Keratinocyte (primary cell): Measurements from ENCODE around the gene UBE2J2. TPM values are rescaled to one million over a fixed set of nuclear protein-coding genes. Genes with fewer than 3 reads are reported as not detected.

Source experiments
- DNase-seq: peaks from one replicate; pipeline ENCODE4 v3.0.0-alpha.2; 2011; ENCODE audit warnings: low read depth, missing footprints, low spot score
- FAIRE-seq: peaks from 2 replicates; lab custom pipeline; 2011; peaks lifted over from hg19 to GRCh38; lab: Jason Lieb, UNC
- H2AFZ ChIP-seq: 2 replicates; pipeline ENCODE4 v1.6.0; 2012; ENCODE audit warnings: low read length, control low read depth, inconsistent platforms; ENCODE audit not compliant: control insufficient read depth
- H3K27ac ChIP-seq: 2 replicates; pipeline ENCODE4 v1.5.1; 2011; ENCODE audit warnings: low read length; ENCODE audit not compliant: control insufficient read depth, insufficient read depth
- H3K27me3 ChIP-seq: 3 replicates; pipeline ENCODE4 v1.6.0; 2011; ENCODE audit warnings: low read length; ENCODE audit not compliant: control insufficient read depth, insufficient read depth; ENCODE audit errors: extremely low read depth
- H3K36me3 ChIP-seq, 2 experiments: 2 replicates in 1 of 2; 3 replicates in 1 of 2; pipeline ENCODE4 v1.5.1; 2011; ENCODE audit warnings: low read length in 2 of 2, mild to moderate bottlenecking in 1 of 2; ENCODE audit not compliant: control insufficient read depth in 2 of 2, insufficient read depth in 2 of 2; ENCODE audit errors: extremely low read depth in 1 of 2
- H3K4me1 ChIP-seq: 3 replicates; pipeline ENCODE4 v1.5.1; 2011; ENCODE audit warnings: low read length; ENCODE audit not compliant: control insufficient read depth, insufficient read depth; ENCODE audit errors: extremely low read depth
- H3K4me2 ChIP-seq: 3 replicates; pipeline ENCODE4 v1.6.0; 2011; ENCODE audit warnings: low read depth, low read length; ENCODE audit not compliant: control insufficient read depth, insufficient read depth; ENCODE audit errors: extremely low read depth
- H3K4me3 ChIP-seq, 3 experiments: fragments of 200-600 bp in 1 of 3; sonication (generic) in 1 of 3; 2 replicates in 2 of 3; 3 replicates in 1 of 3; pipeline ENCODE4 v1.5.1; 2011 to 2016; ENCODE audit warnings: low read length in 3 of 3, mild to moderate bottlenecking in 3 of 3, control low read depth in 2 of 3, inconsistent platforms in 1 of 3, low read depth in 1 of 3, mixed read lengths in 1 of 3, mixed run types in 1 of 3, moderate library complexity in 1 of 3; ENCODE audit not compliant: control insufficient read depth in 2 of 3, insufficient read depth in 2 of 3; ENCODE audit errors: extremely low read depth in 1 of 3
- H3K79me2 ChIP-seq: 2 replicates; pipeline ENCODE4 v1.6.0; 2012; ENCODE audit warnings: low read length; ENCODE audit not compliant: control insufficient read depth, insufficient read depth
- H3K9ac ChIP-seq: 3 replicates; pipeline ENCODE4 v1.6.0; 2011; ENCODE audit warnings: low read length; ENCODE audit not compliant: control insufficient read depth, insufficient read depth; ENCODE audit errors: extremely low read depth
- H3K9me1 ChIP-seq: 3 replicates; pipeline ENCODE4 v1.6.0; 2011; ENCODE audit warnings: low read length; ENCODE audit not compliant: control insufficient read depth, insufficient read depth; ENCODE audit errors: extremely low read depth
- H3K9me3 ChIP-seq: 2 replicates; pipeline ENCODE4 v1.5.1; 2012; ENCODE audit warnings: low read depth, low read length; ENCODE audit not compliant: control insufficient read depth
- H4K20me1 ChIP-seq: 3 replicates; pipeline ENCODE4 v1.6.0; 2011; ENCODE audit warnings: low read length; ENCODE audit not compliant: control insufficient read depth, insufficient read depth; ENCODE audit errors: extremely low read depth
- CTCF ChIP-seq, 3 experiments: IDR thresholded peaks in 1 of 3; conservative IDR thresholded peaks in 1 of 3; optimal IDR thresholded peaks in 1 of 3; 2 replicates in 2 of 3; 3 replicates in 1 of 3; pipeline versions ENCODE3 to v1.5.1; 2011; ENCODE audit warnings: low read length in 3 of 3, mild to moderate bottlenecking in 3 of 3, moderate library complexity in 2 of 3, control low read depth in 1 of 3, inconsistent platforms in 1 of 3; ENCODE audit not compliant: insufficient read depth in 2 of 3; ENCODE audit errors: extremely low read depth in 1 of 3
- EZH2 ChIP-seq: IDR thresholded peaks from one replicate; pipeline ENCODE4 v1.6.1; 2012; ENCODE audit warnings: inconsistent platforms, mild to moderate bottlenecking, low read length, moderate library complexity
- dilution Hi-C: fragments of 300-500 bp; cut with MboI; formaldehyde crosslinking; loops from one replicate; pipeline ENCODE4 v1.7.0; 2020; ENCODE audit warnings: low sequenced_read_pairs; ENCODE audit not compliant: extremely low pct_ligation_motif_present
- polyA plus RNA-seq, 5 experiments: library from polyadenylated mRNA; depleted of rRNA in 3 of 5; stranded (reverse) in 3 of 5; stranded (forward) in 1 of 5; unstranded in 1 of 5; fragments of >200 nt; gene quantifications; 1 replicate in 1 of 5; 2 replicates in 3 of 5; 3 replicates in 1 of 5; pipeline versions ENCODE4 v1.2.1 to v1.2.3, GENCODE V29; 2011 to 2012; ENCODE audit warnings: missing spikeins in 2 of 5, low read depth in 1 of 5, low replicate concordance in 1 of 5
- small RNA-seq, 3 experiments: library from RNA; depleted of rRNA; stranded (forward); fragments of <200 nt; gene quantifications; one replicate each; pipeline ENCODE3, GENCODE V24; 2012; ENCODE audit warnings: low read depth in 3 of 3, low replicate concordance in 1 of 3; ENCODE audit not compliant: insufficient read length in 3 of 3

UBE2J2 gene
- polyA plus RNA-seq, 1 donor (not counting 4 experiments of a cell fraction or from before 2014, with no cell fraction given): 27.0 TPM

- H3K27me3 ChIP-seq: peaks cover 44% of the 10 kb centered on the region
- dilution Hi-C loops: no loop called here
Measured at GRCh38 chr1:1204425-1204920, 69.2 kb downstream of the UBE2J2 start.

More at GRCh38 chr1:1204425-1204920, 69.2 kb downstream of the UBE2J2 start:
- no peaks in the 10 kb centered on the region for H3K9me1 ChIP-seq
- no peaks in the 10 kb centered on the region for H3K36me3 ChIP-seq
- DNase-seq: no peak
- no peaks in the 10 kb centered on the region for H3K79me2 ChIP-seq
- no peak overlapping the region for H3K4me2 ChIP-seq
- H3K4me1 ChIP-seq: peaks cover 6% of the 10 kb centered on the region
- H3K27ac ChIP-seq: no peak overlapping the region
- H3K9ac ChIP-seq: no peak overlapping the region
- no peak for TF ChIP-seq CTCF (optimal IDR thresholded peaks at IDR 0.05 in 1 of 3, IDR thresholded peaks at IDR 0.05 in 1 of 3, conservative IDR thresholded peaks at IDR 0.05 in 1 of 3; ENCODE audit: extremely low read depth in 1 of 3, insufficient read depth in 2 of 3, low read length in 3 of 3)
- no peak for TF ChIP-seq EZH2
- H3K9me3 ChIP-seq: no peaks in the 10 kb centered on the region
- no peak overlapping the region for H2AFZ ChIP-seq
- FAIRE-seq: no peak
- H3K4me3 ChIP-seq: no peak overlapping the region
- H4K20me1 ChIP-seq: no peaks in the 10 kb centered on the region

Small RNA genes within 50 kb of the gene (small RNA-seq; reads per million reads assigned to genes)
- 0 reads per million in 3 experiments for gene MIR6726

Other genes with a start within 250 kb of the UBE2J2 start
- gene RNF223, start 199.5 kb downstream of the UBE2J2 start, polyA plus RNA-seq: 0.22 to 0.45 TPM (median 0.32 TPM) in 3 replicates
- 6.1 to 8.8 TPM (median 8.0 TPM) in 3 replicates for gene C1orf159, start 157.8 kb downstream of the UBE2J2 start, polyA plus RNA-seq
- not detected in 3 replicates for gene TTLL10, start 100.0 kb downstream of the UBE2J2 start, polyA plus RNA-seq
- gene TNFRSF18, start 67.3 kb downstream of the UBE2J2 start, polyA plus RNA-seq: 0.09 to 0.63 TPM (median 0.21 TPM) in 3 replicates
- 0.04 TPM in 1 of 3 replicates, not detected in the others for gene TNFRSF4, start 59.7 kb downstream of the UBE2J2 start, polyA plus RNA-seq
- gene SDF4, start 41.9 kb downstream of the UBE2J2 start, polyA plus RNA-seq: 63.5 to 103 TPM (median 66.3 TPM) in 3 replicates
- gene B3GALT6, start 41.6 kb downstream of the UBE2J2 start, polyA plus RNA-seq: 6.8 to 9.5 TPM (median 7.8 TPM) in 3 replicates
- gene C1QTNF12, start 27.1 kb downstream of the UBE2J2 start, polyA plus RNA-seq: 0.15 to 0.46 TPM (median 0.18 TPM) in 3 replicates
- gene SCNN1D, start 6.6 kb upstream of the UBE2J2 start, polyA plus RNA-seq: 0.08 to 0.32 TPM (median 0.16 TPM) in 3 replicates
- 13.4 to 45.8 TPM (median 17.4 TPM) in 3 replicates for gene ACAP3, start 34.1 kb upstream of the UBE2J2 start, polyA plus RNA-seq
- gene PUSL1, start 34.7 kb upstream of the UBE2J2 start, polyA plus RNA-seq: 11.4 to 20.5 TPM (median 14.9 TPM) in 3 replicates
- gene INTS11, start 50.8 kb upstream of the UBE2J2 start, polyA plus RNA-seq: 70.4 to 89.8 TPM (median 76.9 TPM) in 3 replicates
- 5.8 to 14.0 TPM (median 11.8 TPM) in 3 replicates for gene CPTP, start 50.9 kb upstream of the UBE2J2 start, polyA plus RNA-seq
- 0.01 to 0.08 TPM (median 0.04 TPM) in 3 replicates for gene TAS1R3, start 57.4 kb upstream of the UBE2J2 start, polyA plus RNA-seq
- 28.1 to 68.6 TPM (median 31.6 TPM) in 3 replicates for gene DVL1, start 75.6 kb upstream of the UBE2J2 start, polyA plus RNA-seq
- 0.05 to 0.14 TPM in 2 of 3 replicates, not detected in the other for gene MXRA8, start 84.7 kb upstream of the UBE2J2 start, polyA plus RNA-seq
- 75.8 to 86.9 TPM (median 83.2 TPM) in 3 replicates for gene AURKAIP1, start 101.4 kb upstream of the UBE2J2 start, polyA plus RNA-seq
- 97.0 to 171 TPM (median 140 TPM) in 3 replicates for gene CCNL2, start 125.5 kb upstream of the UBE2J2 start, polyA plus RNA-seq
- 94.3 to 169 TPM (median 133 TPM) in 3 replicates for gene MRPL20, start 133.4 kb upstream of the UBE2J2 start, polyA plus RNA-seq
- 4.6 to 6.5 TPM (median 5.1 TPM) in 3 replicates for gene ANKRD65, start 147.4 kb upstream of the UBE2J2 start, polyA plus RNA-seq
- 5.0 to 6.7 TPM (median 6.5 TPM) in 3 replicates for gene VWA1, start 161.8 kb upstream of the UBE2J2 start, polyA plus RNA-seq
- 0.39 to 0.72 TPM (median 0.45 TPM) in 3 replicates for gene ATAD3C, start 175.8 kb upstream of the UBE2J2 start, polyA plus RNA-seq
- gene ATAD3B, start 197.9 kb upstream of the UBE2J2 start, polyA plus RNA-seq: 18.4 to 24.9 TPM (median 20.6 TPM) in 3 replicates
- 19.9 to 23.0 TPM (median 22.0 TPM) in 3 replicates for gene ATAD3A, start 238.3 kb upstream of the UBE2J2 start, polyA plus RNA-seq